Common myeloid progenitor, CD34-positive (primary cell): Measurements from ENCODE around the gene KLHDC4. TPM values are rescaled to one million over a fixed set of nuclear protein-coding genes. Genes with fewer than 3 reads are reported as not detected.
"Not testable (repeated sequence)": the region's sequence is repeated elsewhere in the genome, so short reads cannot be mapped to it uniquely, and the experiment has no call there.

Experiments
- CTCF ChIA-PET: fragments of 350-600 bp; sonication (Branson Sonifier 250); formaldehyde crosslinking; loops from one replicate; lab custom pipeline; 2021; ENCODE audit warnings: antibody characterized with exemption; lab: Charles Lee
- POLR2A ChIA-PET: fragments of 350-600 bp; sonication (Branson Sonifier 250); formaldehyde crosslinking; loops from one replicate; lab custom pipeline; 2021; ENCODE audit warnings: antibody characterized with exemption; lab: Charles Lee
- DNase-seq, 3 donors: peaks; one replicate each; pipeline versions ENCODE4 v3.0.0 to v3.0.0-alpha.2; 2013
- H3K27ac ChIP-seq, 2 experiments: 1 replicate in 1 of 2; 2 replicates in 1 of 2; pipeline ENCODE4 v1.7.0; 2013; ENCODE audit warnings: inconsistent platforms in 2 of 2, low read length in 2 of 2, mild to moderate bottlenecking in 2 of 2, low read depth in 1 of 2, moderate library complexity in 1 of 2; ENCODE audit not compliant: severe bottlenecking in 2 of 2, insufficient read depth in 1 of 2, poor library complexity in 1 of 2
- H3K27me3 ChIP-seq, 5 experiments: replicated peaks in 2 of 5; 1 replicate in 3 of 5; 2 replicates in 2 of 5; pipeline versions ENCODE4 v1.6.1 to v1.7.0; 2013; ENCODE audit warnings: low read length in 4 of 5, mild to moderate bottlenecking in 2 of 5, moderate library complexity in 2 of 5, inconsistent platforms in 1 of 5; ENCODE audit not compliant: insufficient read depth in 5 of 5, control insufficient read depth in 4 of 5
- H3K36me3 ChIP-seq, 4 experiments: 1 replicate in 2 of 4; 2 replicates in 2 of 4; pipeline versions ENCODE4 v1.6.1 to v1.7.0; 2013; ENCODE audit warnings: low read length in 3 of 4, control low read depth in 1 of 4, mild to moderate bottlenecking in 1 of 4; ENCODE audit not compliant: control insufficient read depth in 4 of 4, insufficient read depth in 4 of 4
- H3K4me1 ChIP-seq, 4 experiments: 1 replicate in 3 of 4; 2 replicates in 1 of 4; pipeline versions ENCODE4 v1.6.1 to v1.7.1; 2013; ENCODE audit warnings: low read length in 3 of 4, mild to moderate bottlenecking in 3 of 4, control low read depth in 1 of 4, inconsistent platforms in 1 of 4, moderate library complexity in 1 of 4; ENCODE audit not compliant: control insufficient read depth in 4 of 4, insufficient read depth in 4 of 4; ENCODE audit errors: control extremely low read depth in 1 of 4
- H3K4me3 ChIP-seq, 7 experiments: 1 replicate in 4 of 7; 2 replicates in 3 of 7; pipeline versions ENCODE4 v1.5.1 to v1.7.0; 2013; ENCODE audit warnings: mild to moderate bottlenecking in 7 of 7, low read length in 6 of 7, moderate library complexity in 6 of 7, inconsistent platforms in 2 of 7, low read depth in 2 of 7, control low read depth in 1 of 7; ENCODE audit not compliant: insufficient read depth in 4 of 7, control insufficient read depth in 1 of 7; ENCODE audit errors: extremely low read depth in 1 of 7
- H3K9me3 ChIP-seq, 5 experiments: 1 replicate in 4 of 5; 2 replicates in 1 of 5; pipeline versions ENCODE4 v1.6.1 to v1.7.1; 2013; ENCODE audit warnings: low read length in 4 of 5, mild to moderate bottlenecking in 2 of 5, inconsistent platforms in 1 of 5, low read depth in 1 of 5, moderate library complexity in 1 of 5; ENCODE audit not compliant: control insufficient read depth in 4 of 5, insufficient read depth in 2 of 5; ENCODE audit errors: control extremely low read depth in 1 of 5
- WGBS: methylation state at CpG from one replicate; pipeline ENCODE4 v1.1.5; 2013; ENCODE audit not compliant: insufficient coverage; 5-methylcytosine and 5-hydroxymethylcytosine counted together
- polyA plus RNA-seq: library from polyadenylated mRNA; unstranded; fragments of 120-200 nt; gene quantifications from one replicate; pipeline ENCODE4 v1.2.1, GENCODE V29; 2013

The KLHDC4 gene
- polyA plus RNA-seq, result 23.4 TPM

GRCh38 chr16:87765776-87766484 is at the start of gene KLHDC4:
Gene KLHDC4, minus strand, starts transcription at chr16:87765986. Its CDS starts 96 bp downstream, at chr16:87765890.
- H3K36me3 ChIP-seq, result peaks cover 4 to 31% (median 21%) of the 10 kb centered on the region in 4 experiments
- H3K4me1 ChIP-seq, result peaks cover 4 to 21% (median 15%) of the 10 kb centered on the region in 4 experiments
- WGBS, result 0% methylated on average over 22 of the region's 60 CpGs
- ChIA-PET CTCF (interaction anchor here (0.6 to 5.0 kb wide), 5 partner anchors 14 to 620 kb away, joined by 3 to 27 read pairs (median 7); no protein-coding TSS in a partner anchor), POLR2A (no interaction called here)
- peak within 1 kb of the TSS; percentile 74 to 94 for H3K27ac ChIP-seq
- peak; percentile 89 to 93 (median 93) for DNase-seq
- no peaks in the 10 kb centered on the region for H3K9me3 ChIP-seq
- H3K27me3 ChIP-seq, result no peaks in the 10 kb centered on the region
- peak within 1 kb of the TSS; percentile 81 to 99 (median 93) for H3K4me3 ChIP-seq

- Histone ChIP-seq H3K4me1 (peaks cover 0 to 30% (median 10%) of the 10 kb centered on the region in 4 experiments), H3K9me3 (peaks cover 0 to 26% (median 14%) of the 10 kb centered on the region in 5 experiments), H3K36me3 (no peaks in the 10 kb centered on the region), H3K27me3 (no peaks in the 10 kb centered on the region), H3K4me3 (no peak overlapping the region), H3K27ac (no peak overlapping the region)
- no peak for DNase-seq
- CTCF ChIA-PET, result interaction anchor here (1.0 to 1.9 kb wide), 5 partner anchors 9 to 37 kb away, joined by 4 to 6 read pairs (median 4); no protein-coding TSS in a partner anchor
- 97% methylated on average over 4 of the region's 5 CpGs for WGBS
- POLR2A ChIA-PET, result interaction anchor here (1.0 kb wide), 1 partner anchor 9 kb away, joined by 3 read pairs; no protein-coding TSS in a partner anchor
Measured at GRCh38 chr16:87815567-87815966, 49.8 kb upstream of the KLHDC4 start.

- peaks cover 0 to 10% (median 3%) of the 10 kb centered on the region in 5 experiments for H3K9me3 ChIP-seq
- no peaks in the 10 kb centered on the region for H3K27me3 ChIP-seq
- no peaks in the 10 kb centered on the region for H3K36me3 ChIP-seq
- ChIA-PET CTCF (interaction anchor here (1.5 kb wide), 1 partner anchor 13 kb away, joined by 3 read pairs; no protein-coding TSS in a partner anchor), POLR2A (no interaction called here)
- no peak overlapping the region for H3K4me3 ChIP-seq
- H3K4me1 ChIP-seq, result peaks cover 5 to 58% (median 20%) of the 10 kb centered on the region in 4 experiments
- H3K27ac ChIP-seq, result no peak overlapping the region
- DNase-seq, result no peak
- WGBS, result 95% methylated on average over 7 of the region's 10 CpGs
Measured at GRCh38 chr16:87812200-87812656, 46.4 kb upstream of the KLHDC4 start.

- H3K9me3 ChIP-seq, POLR2A ChIA-PET, H3K27ac ChIP-seq, H3K36me3 ChIP-seq, H3K4me3 ChIP-seq, H3K27me3 ChIP-seq: not testable (repeated sequence)
- peaks cover 5 to 61% (median 23%) of the 10 kb centered on the region in 4 experiments for H3K4me1 ChIP-seq
- peak in 1 of 3 donors; percentile 24 for DNase-seq
- CTCF ChIA-PET, result interaction anchor here (1.5 kb wide), 2 partner anchors 13 to 27 kb away, joined by 3 read pairs; no protein-coding TSS in a partner anchor
- WGBS, result no CpG with 5 or more reads among the region's 1 CpG
Measured at GRCh38 chr16:87811454-87811853, 45.7 kb upstream of the KLHDC4 start.

- CTCF ChIA-PET, result interaction anchor here (1.2 to 2.3 kb wide), 3 partner anchors 16 to 30 kb away, joined by 3 to 6 read pairs (median 4); no protein-coding TSS in a partner anchor
Measured at GRCh38 chr16:87809150-87809902, 43.5 kb upstream of the KLHDC4 start.

GRCh38 chr16:87808108-87808507 is 42.3 kb upstream of the KLHDC4 start:
- 100% methylated on average over 4 of the region's 6 CpGs for WGBS
- DNase-seq, result no peak
- Histone ChIP-seq H3K4me1 (peaks cover 5 to 59% (median 27%) of the 10 kb centered on the region in 4 experiments), H3K36me3 (no peaks in the 10 kb centered on the region), H3K27ac (no peak overlapping the region), H3K27me3 (no peaks in the 10 kb centered on the region), H3K9me3 (no peaks in the 10 kb centered on the region), H3K4me3 (no peak overlapping the region)
- POLR2A ChIA-PET, result no interaction called here
- CTCF ChIA-PET, result interaction anchor here (0.5 to 3.1 kb wide), 6 partner anchors 12 to 75 kb away, joined by 3 to 11 read pairs (median 4); no protein-coding TSS in a partner anchor

More at GRCh38 chr16:87809150-87809902, 43.5 kb upstream of the KLHDC4 start:
- no peaks in the 10 kb centered on the region for H3K36me3 ChIP-seq
- H3K27ac ChIP-seq, result no peak overlapping the region
- H3K9me3 ChIP-seq, result no peaks in the 10 kb centered on the region
- DNase-seq, result peak in 2 of 3 donors; percentile 46 to 60
- WGBS, result 87% methylated on average over 14 of the region's 15 CpGs
- H3K4me1 ChIP-seq, result peaks cover 5 to 57% (median 27%) of the 10 kb centered on the region in 4 experiments
- no peaks in the 10 kb centered on the region for H3K27me3 ChIP-seq
- POLR2A ChIA-PET, result no interaction called here
- no peak overlapping the region for H3K4me3 ChIP-seq
